Motor neuron (in vitro differentiated cells): Measurements from ENCODE around the gene VSTM4. TPM values are rescaled to one million over a fixed set of nuclear protein-coding genes. Genes with fewer than 3 reads are reported as not detected.

Experiments
- ATAC-seq, 8 experiments: fragments of 200-7000 bp; cut with Tn5 transposase; replicated peaks in 6 of 8; 2 replicates each; pipeline ENCODE4 v1.8.0; 2021; ENCODE audit warnings: mild to moderate bottlenecking in 8 of 8, moderate library complexity in 8 of 8
- H3K27ac ChIP-seq, 2 donors: fragments of 250-450 bp; sonication (Bioruptor Pico); 2 replicates each; pipeline ENCODE4 v1.9.0; 2021; ENCODE audit warnings: antibody characterized with exemption in 2 of 2, mild to moderate bottlenecking in 2 of 2, moderate library complexity in 1 of 2
- H3K4me1 ChIP-seq, 2 donors: fragments of 250-450 bp; sonication (Bioruptor Pico); replicated peaks in 1 of 2; 2 replicates each; pipeline ENCODE4 v1.6.1; 2021; ENCODE audit warnings: antibody characterized with exemption in 2 of 2, mild to moderate bottlenecking in 2 of 2, moderate library complexity in 1 of 2
- H3K4me3 ChIP-seq, 5 donors: fragments of 250-450 bp; sonication (Bioruptor Pico); 2 replicates each; pipeline ENCODE4 v1.9.0; 2021; ENCODE audit warnings: antibody characterized with exemption in 5 of 5, mild to moderate bottlenecking in 5 of 5, moderate library complexity in 4 of 5
- WGBS, 10 experiments: fragments of 450-650 bp; shearing (Covaris generic); methylation state at CpG; one replicate each; pipeline ENCODE4 v1.0.0; 2022; 5-methylcytosine and 5-hydroxymethylcytosine counted together
- in situ Hi-C, 9 experiments: fragments of 400-800 bp; cut with MboI; loops; one replicate each; pipeline ENCODE4 v1.15.0; 2021; ENCODE audit warnings: low sequenced_read_pairs in 9 of 9, low pct_unique_long_range_greater_than_20kb in 2 of 9; ENCODE audit not compliant: unreplicated experiment in 9 of 9
- total RNA-seq, 8 experiments: library from RNA; unstranded; fragments of 300-600 nt; gene quantifications; 2 replicates each; pipeline versions ENCODE4 v1.2.3 to v1.2.4, GENCODE V29; 2022

The VSTM4 gene
- total RNA-seq, 8 experiments from 2014 or later = 0.24 to 19.0 (median 2.0) TPM

- WGBS, 10 experiments = 40 to 100% (median 81%) methylated on average over 1 of the region's 1 CpG; no CpG with 5 or more reads in 6 of the 10 experiments
- in situ Hi-C loops = loop anchor here in 2 of 9 experiments (25.0 kb wide), 3 partner anchors 167 to 492 kb away; no protein-coding TSS in a partner anchor
Measured at GRCh38 chr10:49153971-49154370, 38.6 kb upstream of the VSTM4 start.

GRCh38 chr10:49153115-49153514 lies 37.8 kb upstream of the VSTM4 start:
- in situ Hi-C loops = loop anchor here in 2 of 9 experiments (25.0 kb wide), 3 partner anchors 166 to 491 kb away; no protein-coding TSS in a partner anchor
- Histone ChIP-seq H3K4me1 (no peaks in the 10 kb centered on the region), H3K4me3 (no peak overlapping the region), H3K27ac (no peak overlapping the region)
- ATAC-seq = no peak
- 17 to 80% (median 58%) methylated on average over 1 to 4 of the region's 4 CpGs; no CpG with 5 or more reads in 4 of the 10 experiments for whole genome bisulfite sequencing, 10 experiments

More at GRCh38 chr10:49153971-49154370, 38.6 kb upstream of the VSTM4 start:
- H3K27ac ChIP-seq = no peak overlapping the region
- H3K4me1 ChIP-seq = no peaks in the 10 kb centered on the region
- peak in 1 of 8 experiments; percentile 53 for ATAC-seq
- H3K4me3 ChIP-seq = no peak overlapping the region

GRCh38 chr10:49152663-49153062 lies 37.3 kb upstream of the VSTM4 start:
- in situ Hi-C loops = loop anchor here in 2 of 9 experiments (25.0 kb wide), 3 partner anchors 165 to 490 kb away; no protein-coding TSS in a partner anchor
- ATAC-seq = no peak

GRCh38 chr10:49152037-49152436 lies 36.7 kb upstream of the VSTM4 start:
- Histone ChIP-seq H3K27ac (no peak overlapping the region), H3K4me1 (no peaks in the 10 kb centered on the region), H3K4me3 (no peak overlapping the region)
- no peak for ATAC-seq
- in situ Hi-C loops = loop anchor here in 2 of 9 experiments (25.0 kb wide), 3 partner anchors 165 to 490 kb away; no protein-coding TSS in a partner anchor
- 71 to 100% (median 91%) methylated on average over 1 to 4 of the region's 4 CpGs; no CpG with 5 or more reads in 1 of the 10 experiments for WGBS, 10 experiments

More at GRCh38 chr10:49152663-49153062, 37.3 kb upstream of the VSTM4 start:
- H3K4me1 ChIP-seq = no peaks in the 10 kb centered on the region
- H3K4me3 ChIP-seq = no peak overlapping the region
- H3K27ac ChIP-seq = no peak overlapping the region
- 40 to 93% (median 83%) methylated on average over 1 to 3 of the region's 4 CpGs; no CpG with 5 or more reads in 1 of the 10 experiments for WGBS, 10 experiments

- no peak for ATAC-seq
- in situ Hi-C loops = loop anchor here in 2 of 9 experiments (25.0 kb wide), 3 partner anchors 164 to 489 kb away; no protein-coding TSS in a partner anchor
- Histone ChIP-seq H3K27ac (no peak overlapping the region), H3K4me1 (no peaks in the 10 kb centered on the region), H3K4me3 (no peak overlapping the region)
- 0 to 83% (median 62%) methylated on average over 1 of the region's 1 CpG; no CpG with 5 or more reads in 2 of the 10 experiments for WGBS, 10 experiments
Measured at GRCh38 chr10:49151481-49151880, 36.2 kb upstream of the VSTM4 start.

- in situ Hi-C loops = loop anchor here in 2 of 9 experiments (25.0 kb wide), 3 partner anchors 164 to 489 kb away; no protein-coding TSS in a partner anchor
- Histone ChIP-seq H3K4me1 (no peaks in the 10 kb centered on the region), H3K4me3 (no peak overlapping the region), H3K27ac (no peak overlapping the region)
- no peak for ATAC-seq
- WGBS, 10 experiments = 20 to 80% (median 75%) methylated on average over 1 to 2 of the region's 2 CpGs; no CpG with 5 or more reads in 6 of the 10 experiments
Measured at GRCh38 chr10:49151025-49151445, 35.7 kb upstream of the VSTM4 start.

- in situ Hi-C loops = loop anchor here in 2 of 9 experiments (25.0 kb wide), 3 partner anchors 163 to 488 kb away; no protein-coding TSS in a partner anchor
- Histone ChIP-seq H3K27ac (no peak overlapping the region), H3K4me3 (no peak overlapping the region), H3K4me1 (no peaks in the 10 kb centered on the region)
- ATAC-seq = peak in 1 of 8 experiments; percentile 45
- WGBS, 10 experiments = 21 to 88% (median 77%) methylated on average over 2 to 5 of the region's 5 CpGs; no CpG with 5 or more reads in 1 of the 10 experiments
Measured at GRCh38 chr10:49150426-49150825, 35.1 kb upstream of the VSTM4 start.

- Histone ChIP-seq H3K4me3 (no peak overlapping the region), H3K4me1 (no peaks in the 10 kb centered on the region), H3K27ac (no peak overlapping the region)
- 69 to 100% (median 91%) methylated on average over 2 to 3 of the region's 3 CpGs; no CpG with 5 or more reads in 4 of the 10 experiments for WGBS, 10 experiments
- in situ Hi-C loops = loop anchor here in 2 of 9 experiments (25.0 kb wide), 3 partner anchors 163 to 488 kb away; no protein-coding TSS in a partner anchor
- no peak for ATAC-seq
Measured at GRCh38 chr10:49149881-49150280, 34.6 kb upstream of the VSTM4 start.

GRCh38 chr10:49144058-49144720 lies 28.9 kb upstream of the VSTM4 start:
- in situ Hi-C loops = no loop called here
- Histone ChIP-seq H3K27ac (no peak overlapping the region), H3K4me3 (no peak overlapping the region), H3K4me1 (no peaks in the 10 kb centered on the region)
- ATAC-seq = peak in 3 of 8 experiments; percentile 54 to 75 (median 66)
- 57 to 100% (median 100%) methylated on average over 1 to 2 of the region's 2 CpGs; no CpG with 5 or more reads in 5 of the 10 experiments for WGBS, 10 experiments

GRCh38 chr10:49143249-49143648 lies 27.9 kb upstream of the VSTM4 start:
- H3K4me1 ChIP-seq = no peaks in the 10 kb centered on the region
- in situ Hi-C loops = no loop called here
- H3K4me3 ChIP-seq = no peak overlapping the region
- ATAC-seq = no peak
- no peak overlapping the region for H3K27ac ChIP-seq

- H3K4me1 ChIP-seq = no peaks in the 10 kb centered on the region
- no peak overlapping the region for H3K4me3 ChIP-seq
- 40 to 84% (median 77%) methylated on average over 1 to 3 of the region's 5 CpGs; no CpG with 5 or more reads in 2 of the 10 experiments for WGBS, 10 experiments
- in situ Hi-C loops = no loop called here
- ATAC-seq = no peak
- no peak overlapping the region for H3K27ac ChIP-seq
Measured at GRCh38 chr10:49141541-49142332, 26.4 kb upstream of the VSTM4 start.

- peak in 2 of 8 experiments; percentile 45 to 59 for ATAC-seq
- in situ Hi-C loops = no loop called here
- Histone ChIP-seq H3K4me3 (no peak overlapping the region), H3K27ac (no peak overlapping the region), H3K4me1 (no peaks in the 10 kb centered on the region)
- WGBS, 10 experiments = 23 to 95% (median 63%) methylated on average over 1 to 4 of the region's 5 CpGs; no CpG with 5 or more reads in 3 of the 10 experiments
Measured at GRCh38 chr10:49140304-49141177, 25.2 kb upstream of the VSTM4 start.
